HG02840 (cell line): ENCODE data around the gene BRINP1.

Experiments used
- ATAC-seq: cut with Tn5 transposase; IDR thresholded peaks from one replicate; pipeline ENCODE4 v1.9.1; 2021; ENCODE audit warnings: mild to moderate bottlenecking, moderate library complexity, moderate number of reproducible peaks; ENCODE audit not compliant: unreplicated experiment, low FRiP score

Gene BRINP1

GRCh38 chr9:119368681-119369581, at the start of gene BRINP1:
Gene BRINP1 (minus strand): TSS chr9:119369435. CDS start chr9:119313355, 56,080 bp downstream.
- ATAC-seq = no peak

GRCh38 chr9:119418721-119419120, 49.5 kb upstream of the BRINP1 start:
- ATAC-seq = no peak

GRCh38 chr9:119416793-119417192, 47.6 kb upstream of the BRINP1 start:
- no peak for ATAC-seq

GRCh38 chr9:119412399-119412798, 43.2 kb upstream of the BRINP1 start:
- ATAC-seq = no peak

- ATAC-seq = no peak
Observed at GRCh38 chr9:119409552-119409951, 40.3 kb upstream of the BRINP1 start.

GRCh38 chr9:119400606-119401005, 31.4 kb upstream of the BRINP1 start:
- no peak for ATAC-seq

GRCh38 chr9:119398350-119398749, 29.1 kb upstream of the BRINP1 start:
- no peak for ATAC-seq

GRCh38 chr9:119391878-119392277, 22.6 kb upstream of the BRINP1 start:
- ATAC-seq = no peak

GRCh38 chr9:119375892-119376291, 6.7 kb upstream of the BRINP1 start:
- ATAC-seq = no peak

GRCh38 chr9:119372951-119373350, 3.7 kb upstream of the BRINP1 start:
- ATAC-seq = no peak

- ATAC-seq = no peak
Observed at GRCh38 chr9:119370816-119371215, 1.6 kb upstream of the BRINP1 start.

GRCh38 chr9:119369680-119370366, 588 bp upstream of the BRINP1 start:
- ATAC-seq = no peak

GRCh38 chr9:119368179-119368578, 1.1 kb downstream of the BRINP1 start:
- ATAC-seq = no peak

GRCh38 chr9:119367683-119368075, 1.6 kb downstream of the BRINP1 start:
- ATAC-seq = no peak

- ATAC-seq = no peak
Observed at GRCh38 chr9:119366909-119367682, 2.1 kb downstream of the BRINP1 start.

GRCh38 chr9:119365291-119366027, 3.8 kb downstream of the BRINP1 start:
- ATAC-seq = no peak

GRCh38 chr9:119360237-119360636, 9.0 kb downstream of the BRINP1 start:
- no peak for ATAC-seq

GRCh38 chr9:119357336-119358096, 11.7 kb downstream of the BRINP1 start:
- no peak for ATAC-seq

GRCh38 chr9:119349351-119349825, 19.8 kb downstream of the BRINP1 start:
- no peak for ATAC-seq
